Caco-2 (cell line): ENCODE results near the gene PLA2G10. TPM values are rescaled to one million over a fixed set of nuclear protein-coding genes. Genes with fewer than 3 reads are reported as not detected.

Experiments used
- BruUV-seq: library from RNA; stranded (reverse); fragments of 400-500 nt; replicated peaks from 2 replicates; lab custom pipeline; 2021; lab: Mats Ljungman, UMichigan
- CTCF ChIA-PET: fragments of 300-600 bp; sonication (Branson Sonifier 250); formaldehyde crosslinking; loops from one replicate; lab custom pipeline; 2022; ENCODE audit warnings: antibody characterized with exemption; lab: Charles Lee
- POLR2A ChIA-PET: fragments of 300-600 bp; sonication (Branson Sonifier 250); formaldehyde crosslinking; loops from one replicate; lab custom pipeline; 2022; ENCODE audit warnings: antibody characterized with exemption; lab: Charles Lee
- DNase-seq, 2 experiments: peaks; one replicate each; pipeline versions ENCODE4 v3.0.0 to v3.0.0-alpha.2; 2020 to 2022
- H3K27me3 ChIP-seq: replicated peaks from 2 replicates; pipeline ENCODE4 v1.6.0; 2011; ENCODE audit warnings: low read length; ENCODE audit not compliant: control insufficient read depth, insufficient read depth
- H3K36me3 ChIP-seq: 2 replicates; pipeline ENCODE4 v1.5.1; 2011; ENCODE audit warnings: low read length; ENCODE audit not compliant: control insufficient read depth, insufficient read depth
- H3K4me1 ChIP-seq: fragments of 250-450 bp; sonication (Bioruptor Pico); 2 replicates; pipeline ENCODE4 v1.5.1; 2020; ENCODE audit warnings: mild to moderate bottlenecking
- H3K4me3 ChIP-seq: 2 replicates; pipeline ENCODE4 v1.5.1; 2011; ENCODE audit warnings: low read depth, mild to moderate bottlenecking, control low read depth, low read length
- H3K9me3 ChIP-seq: fragments of 250-450 bp; sonication (Bioruptor Pico); 2 replicates; pipeline ENCODE4 v1.5.1; 2020; ENCODE audit warnings: mild to moderate bottlenecking, moderate library complexity
- H3K27ac Mint-ChIP-seq: one replicate; pipeline ENCODE4 v1.8.0; 2022; ENCODE audit warnings: mixed read lengths; ENCODE audit not compliant: unreplicated experiment
- H3K27me3 Mint-ChIP-seq: one replicate; pipeline ENCODE4 v1.8.0; 2022; ENCODE audit warnings: mixed read lengths; ENCODE audit not compliant: insufficient read depth, unreplicated experiment
- H3K36me3 Mint-ChIP-seq: one replicate; pipeline ENCODE4 v1.8.0; 2022; ENCODE audit warnings: mild to moderate bottlenecking, mixed read lengths; ENCODE audit not compliant: insufficient read depth, unreplicated experiment
- H3K4me1 Mint-ChIP-seq: one replicate; pipeline ENCODE4 v1.8.0; 2022; ENCODE audit warnings: low read depth, mixed read lengths; ENCODE audit not compliant: unreplicated experiment
- H3K4me3 Mint-ChIP-seq: one replicate; pipeline ENCODE4 v1.8.0; 2022; ENCODE audit warnings: mild to moderate bottlenecking, moderate library complexity, mixed read lengths; ENCODE audit not compliant: unreplicated experiment
- H3K9me3 Mint-ChIP-seq: one replicate; pipeline ENCODE4 v1.8.0; 2022; ENCODE audit warnings: mixed read lengths; ENCODE audit not compliant: unreplicated experiment
- intact Hi-C: fragments of 100-400 bp; cut with micrococcal nuclease; formaldehyde crosslinking; loops from one replicate; pipeline ENCODE4 v1.10.0; 2022; ENCODE audit not compliant: unreplicated experiment
- total RNA-seq: library from RNA; stranded (reverse); gene quantifications from 2 replicates; pipeline ENCODE4 v1.2.3, GENCODE V29; 2022
- TF ChIP-seq, protein P1 (sequence below), 2 experiments: fragments of 200-600 bp in 1 of 2; IDR thresholded peaks; 1 replicate in 1 of 2; 2 replicates in 1 of 2; pipeline versions ENCODE4 v1.5.1 to v1.8.0; 2011 to 2022; ENCODE audit warnings: antibody characterized with exemption in 1 of 2, control low read depth in 1 of 2, inconsistent platforms in 1 of 2, low read depth in 1 of 2, low read length in 1 of 2, mild to moderate bottlenecking in 1 of 2, moderate library complexity in 1 of 2; ENCODE audit not compliant: insufficient read depth in 1 of 2, severe bottlenecking in 1 of 2, unreplicated experiment in 1 of 2

The PLA2G10 gene
- total RNA-seq, 1 experiment from 2014 or later = 1.00 TPM

DNA sequence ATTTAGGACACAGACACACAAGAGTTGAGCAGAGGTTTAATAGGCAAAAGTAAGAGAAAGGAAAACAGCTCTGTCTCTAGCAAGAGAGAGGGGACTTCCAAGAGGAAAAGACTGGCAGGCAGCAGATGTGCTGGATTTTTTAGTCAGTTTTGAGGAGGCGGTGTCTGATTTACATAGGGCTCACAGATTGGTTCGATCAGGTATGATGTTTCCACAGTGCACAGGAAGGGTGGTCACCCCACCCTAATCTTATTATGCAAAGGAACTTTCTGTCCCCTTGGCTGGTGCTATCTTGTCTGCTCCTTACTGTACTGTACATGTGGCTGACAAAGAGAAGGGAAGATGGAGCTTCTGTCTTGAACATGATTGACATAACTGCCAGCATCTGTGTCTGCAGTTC, 36.0 kb downstream of the PLA2G10 start:
- TF ChIP-seq, protein P1, sequence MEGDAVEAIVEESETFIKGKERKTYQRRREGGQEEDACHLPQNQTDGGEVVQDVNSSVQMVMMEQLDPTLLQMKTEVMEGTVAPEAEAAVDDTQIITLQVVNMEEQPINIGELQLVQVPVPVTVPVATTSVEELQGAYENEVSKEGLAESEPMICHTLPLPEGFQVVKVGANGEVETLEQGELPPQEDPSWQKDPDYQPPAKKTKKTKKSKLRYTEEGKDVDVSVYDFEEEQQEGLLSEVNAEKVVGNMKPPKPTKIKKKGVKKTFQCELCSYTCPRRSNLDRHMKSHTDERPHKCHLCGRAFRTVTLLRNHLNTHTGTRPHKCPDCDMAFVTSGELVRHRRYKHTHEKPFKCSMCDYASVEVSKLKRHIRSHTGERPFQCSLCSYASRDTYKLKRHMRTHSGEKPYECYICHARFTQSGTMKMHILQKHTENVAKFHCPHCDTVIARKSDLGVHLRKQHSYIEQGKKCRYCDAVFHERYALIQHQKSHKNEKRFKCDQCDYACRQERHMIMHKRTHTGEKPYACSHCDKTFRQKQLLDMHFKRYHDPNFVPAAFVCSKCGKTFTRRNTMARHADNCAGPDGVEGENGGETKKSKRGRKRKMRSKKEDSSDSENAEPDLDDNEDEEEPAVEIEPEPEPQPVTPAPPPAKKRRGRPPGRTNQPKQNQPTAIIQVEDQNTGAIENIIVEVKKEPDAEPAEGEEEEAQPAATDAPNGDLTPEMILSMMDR (IDR thresholded peaks at IDR 0.05; ENCODE audit: insufficient read depth in 1 of 2, low read depth in 1 of 2, low read length in 1 of 2, severe bottlenecking in 1 of 2, unreplicated experiment in 1 of 2) = no peak
- H3K36me3 ChIP-seq = no peaks in the 10 kb centered on the region
- BruUV-seq = no TSS peak
- POLR2A ChIA-PET = no interaction called here
- H3K4me1 ChIP-seq = peaks cover 13% of the 10 kb centered on the region
- Mint-ChIP-seq H3K27me3 (no peaks in the 10 kb centered on the region), H3K4me3 (no peak overlapping the region), H3K27ac (no peak overlapping the region), H3K4me1 (no peaks in the 10 kb centered on the region), H3K9me3 (no peaks in the 10 kb centered on the region), H3K36me3 (peaks cover 48% of the 10 kb centered on the region)
- no peaks in the 10 kb centered on the region for H3K27me3 ChIP-seq
- no peak overlapping the region for H3K4me3 ChIP-seq
- DNase-seq = peak in 1 of 2 experiments; percentile 7
- intact Hi-C loops = no loop called here
- CTCF ChIA-PET = no interaction called here
- no peaks in the 10 kb centered on the region for H3K9me3 ChIP-seq

DNA sequence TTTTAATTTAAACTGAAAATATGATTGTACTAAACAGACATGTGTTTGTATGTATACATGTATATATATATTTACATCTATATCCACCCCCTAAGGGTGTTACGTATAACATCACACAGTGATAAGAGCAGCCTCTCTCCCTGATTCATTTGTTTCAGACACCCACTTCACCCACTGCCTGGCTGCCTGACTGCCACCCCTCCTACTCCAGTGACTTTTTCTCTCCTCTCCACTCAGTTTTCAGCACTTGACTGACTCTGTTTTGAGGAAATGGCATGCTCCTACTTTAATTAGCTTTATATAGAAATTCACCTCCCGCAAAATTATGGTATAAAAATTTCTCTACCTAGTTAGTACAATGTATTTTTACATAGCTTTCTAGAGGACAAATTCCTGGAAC, 41.4 kb downstream of the PLA2G10 start:
- ChIA-PET CTCF (no interaction called here), POLR2A (no interaction called here)
- Mint-ChIP-seq H3K9me3 (no peaks in the 10 kb centered on the region), H3K27ac (no peak overlapping the region), H3K4me1 (no peaks in the 10 kb centered on the region), H3K4me3 (no peak overlapping the region), H3K27me3 (no peaks in the 10 kb centered on the region), H3K36me3 (peaks cover 60% of the 10 kb centered on the region)
- H3K4me3 ChIP-seq = no peak overlapping the region
- H3K27me3 ChIP-seq = no peaks in the 10 kb centered on the region
- H3K36me3 ChIP-seq = no peaks in the 10 kb centered on the region; the same call in 1 of the 2 replicates
- intact Hi-C loops = no loop called here
- TF ChIP-seq, protein P1 (IDR thresholded peaks at IDR 0.05; ENCODE audit: insufficient read depth in 1 of 2, low read depth in 1 of 2, low read length in 1 of 2, severe bottlenecking in 1 of 2, unreplicated experiment in 1 of 2) = no peak
- peaks cover 13% of the 10 kb centered on the region for H3K4me1 ChIP-seq
- BruUV-seq = no TSS peak
- DNase-seq = no peak
- no peaks in the 10 kb centered on the region for H3K9me3 ChIP-seq

DNA sequence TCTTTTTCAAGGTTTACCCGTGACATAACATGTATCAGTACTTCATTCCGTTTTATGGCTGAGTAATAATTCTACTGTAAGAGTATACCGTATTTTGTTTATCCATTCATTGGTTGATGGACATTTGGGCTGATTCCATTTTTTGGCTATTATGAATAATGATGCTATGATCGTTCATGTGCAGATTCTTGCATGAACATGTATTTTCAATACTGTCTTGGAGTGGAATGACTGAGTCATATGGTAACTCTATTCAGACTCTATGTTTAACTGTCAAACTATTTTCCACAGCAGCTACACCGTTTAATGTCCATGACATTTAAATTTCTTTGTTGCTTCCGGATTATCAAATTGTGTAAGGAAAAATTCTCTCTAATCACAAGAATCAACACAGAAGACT, 43.5 kb downstream of the PLA2G10 start:
- Histone ChIP-seq H3K36me3 (no peaks in the 10 kb centered on the region; the same call in 1 of the 2 replicates), H3K4me3 (no peak overlapping the region), H3K27me3 (no peaks in the 10 kb centered on the region), H3K4me1 (peaks cover 2% of the 10 kb centered on the region; the same call in 1 of the 2 replicates), H3K9me3 (no peaks in the 10 kb centered on the region)
- H3K4me3 Mint-ChIP-seq = no peak overlapping the region
- no peaks in the 10 kb centered on the region for H3K9me3 Mint-ChIP-seq
- no peak overlapping the region for H3K27ac Mint-ChIP-seq
- POLR2A ChIA-PET = no interaction called here
- CTCF ChIA-PET = no interaction called here
- H3K36me3 Mint-ChIP-seq = peaks cover 67% of the 10 kb centered on the region
- intact Hi-C loops = no loop called here
- TF ChIP-seq, protein P1 (IDR thresholded peaks at IDR 0.05; ENCODE audit: insufficient read depth in 1 of 2, low read depth in 1 of 2, low read length in 1 of 2, severe bottlenecking in 1 of 2, unreplicated experiment in 1 of 2) = no peak
- H3K4me1 Mint-ChIP-seq = no peaks in the 10 kb centered on the region
- H3K27me3 Mint-ChIP-seq = no peaks in the 10 kb centered on the region
- DNase-seq = no peak
- BruUV-seq = no TSS peak
